Stomach (tissue), 9 donors: ENCODE results near the gene LRRC34. TPM values are rescaled to one million over a fixed set of nuclear protein-coding genes. Genes with fewer than 3 reads are reported as not detected.
A peak's percentile ranks its signal among the peaks of the same experiment; 100 is the strongest.

Source experiments
- DNase-seq, 2 donors: peaks; one replicate each; pipeline versions ENCODE4 v3.0.0 to v3.0.0-alpha.2; 2013 to 2019
- H3K27ac ChIP-seq, 5 donors: fragments of 200-600 bp in 4 of 5; sonication (generic) in 4 of 5; one replicate each; pipeline ENCODE4 v1.5.1; 2013 to 2019; ENCODE audit warnings: mild to moderate bottlenecking in 1 of 5, moderate library complexity in 1 of 5
- H3K27me3 ChIP-seq, 3 donors: fragments of 200-600 bp; sonication (generic); one replicate each; pipeline ENCODE4 v1.5.1; 2017 to 2019; ENCODE audit warnings: mixed run types in 1 of 3
- H3K36me3 ChIP-seq, 4 donors: fragments of 200-600 bp; sonication (generic); 1 replicate in 3 of 4; 2 replicates in 1 of 4; pipeline ENCODE4 v1.5.1; 2016 to 2019
- H3K4me1 ChIP-seq, 4 donors: fragments of 200-600 bp; sonication (generic); one replicate each; pipeline ENCODE4 v1.5.1; 2016 to 2019
- H3K4me3 ChIP-seq, 4 donors: fragments of 200-600 bp; sonication (generic) in 3 of 4; one replicate each; pipeline ENCODE4 v1.5.1; 2016 to 2019; ENCODE audit warnings: mild to moderate bottlenecking in 1 of 4
- H3K9me3 ChIP-seq, 4 donors: fragments of 200-600 bp; sonication (generic); one replicate each; pipeline ENCODE4 v1.5.1; 2016 to 2019
- EP300 ChIP-seq: sonication (generic); formaldehyde crosslinking; IDR thresholded peaks from one replicate; pipeline ENCODE4 v1.6.1; 2017; ENCODE audit warnings: antibody characterized with exemption
- POLR2A ChIP-seq, 4 donors: fragments of 450-650 bp; IDR thresholded peaks; one replicate each; pipeline ENCODE4 v1.6.1; 2016; ENCODE audit warnings: antibody characterized with exemption in 4 of 4, control low read depth in 2 of 4, mild to moderate bottlenecking in 1 of 4, moderate library complexity in 1 of 4
- POLR2AphosphoS5 ChIP-seq, 3 donors: sonication (generic); formaldehyde crosslinking; IDR thresholded peaks; one replicate each; pipeline ENCODE4 v1.6.1; 2016; ENCODE audit warnings: antibody characterized with exemption in 3 of 3
- WGBS, 5 donors: extraction: QIAGEN DNeasy Blood & Tissue Kit in 3 of 5; methylation state at CpG; one replicate each; pipeline versions ENCODE4 v1.1.5 to v1.1.7; 2013 to 2018; 5-methylcytosine and 5-hydroxymethylcytosine counted together
- intact Hi-C: fragments of 100-400 bp; cut with DNase I; formaldehyde crosslinking; loops from one replicate; pipeline ENCODE4 v1.15.1; 2023; ENCODE audit warnings: low total_unique reads
- polyA plus RNA-seq, 3 donors: library from polyadenylated mRNA; stranded (reverse); fragments of 200-250 nt; gene quantifications; one replicate each; pipeline ENCODE4 v1.2.3, GENCODE V29; 2013
- total RNA-seq, 5 donors: library from RNA; depleted of rRNA; stranded (reverse); fragments of >200 nt; gene quantifications; one replicate each; pipeline versions ENCODE4 v1.1.0 to v1.2.3, GENCODE V29; 2014 to 2016
- TF ChIP-seq, protein P1 (sequence below), 7 experiments: fragments of 450-650 bp in 4 of 7; fragments of 200-600 bp in 3 of 7; sonication (generic) in 3 of 7; IDR thresholded peaks; one replicate each; pipeline ENCODE4 v1.5.1; 2016 to 2019; ENCODE audit warnings: antibody characterized with exemption in 7 of 7, control low read depth in 2 of 7, mild to moderate bottlenecking in 1 of 7
- donor health status: healthy with polysubstance abuse.
- donor health status: Bipolar disorder and iron deficiency.
- donor health status: healthy.

LRRC34 gene
- total and polyA plus RNA-seq, 8 donors = 0.43 to 4.2 (median 1.7) TPM; not detected in 3

DNA sequence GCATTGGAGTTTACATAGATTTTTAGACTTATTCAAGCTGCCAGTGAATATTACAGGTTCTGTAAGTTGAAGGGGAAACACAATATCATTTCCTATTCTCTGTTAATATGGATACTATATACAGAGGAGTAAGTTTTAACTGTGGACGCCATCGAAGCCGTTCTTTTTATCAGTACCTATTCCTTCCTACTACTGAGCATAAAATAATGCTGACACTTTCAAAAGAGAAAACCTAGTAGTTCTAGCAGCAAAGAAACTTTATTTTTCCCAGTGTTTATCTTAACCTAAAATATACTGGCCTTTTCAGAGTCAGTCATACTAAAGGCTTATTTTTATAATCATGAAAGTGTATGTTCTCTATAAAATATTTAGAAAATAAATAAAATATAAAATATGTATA, 42.8 kb upstream of the LRRC34 start:
- Histone ChIP-seq H3K4me3 (no peak overlapping the region), H3K27me3 (no peaks in the 10 kb centered on the region), H3K27ac (no peak overlapping the region), H3K36me3 (peaks cover 0 to 75% (median 7%) of the 10 kb centered on the region in 4 donors), H3K9me3 (no peaks in the 10 kb centered on the region), H3K4me1 (no peaks in the 10 kb centered on the region)
- WGBS, 5 donors = 88 to 99% (median 96%) methylated on average over 3 of the region's 3 CpGs
- no peak for TF ChIP-seq EP300
- TF ChIP-seq, protein P1, sequence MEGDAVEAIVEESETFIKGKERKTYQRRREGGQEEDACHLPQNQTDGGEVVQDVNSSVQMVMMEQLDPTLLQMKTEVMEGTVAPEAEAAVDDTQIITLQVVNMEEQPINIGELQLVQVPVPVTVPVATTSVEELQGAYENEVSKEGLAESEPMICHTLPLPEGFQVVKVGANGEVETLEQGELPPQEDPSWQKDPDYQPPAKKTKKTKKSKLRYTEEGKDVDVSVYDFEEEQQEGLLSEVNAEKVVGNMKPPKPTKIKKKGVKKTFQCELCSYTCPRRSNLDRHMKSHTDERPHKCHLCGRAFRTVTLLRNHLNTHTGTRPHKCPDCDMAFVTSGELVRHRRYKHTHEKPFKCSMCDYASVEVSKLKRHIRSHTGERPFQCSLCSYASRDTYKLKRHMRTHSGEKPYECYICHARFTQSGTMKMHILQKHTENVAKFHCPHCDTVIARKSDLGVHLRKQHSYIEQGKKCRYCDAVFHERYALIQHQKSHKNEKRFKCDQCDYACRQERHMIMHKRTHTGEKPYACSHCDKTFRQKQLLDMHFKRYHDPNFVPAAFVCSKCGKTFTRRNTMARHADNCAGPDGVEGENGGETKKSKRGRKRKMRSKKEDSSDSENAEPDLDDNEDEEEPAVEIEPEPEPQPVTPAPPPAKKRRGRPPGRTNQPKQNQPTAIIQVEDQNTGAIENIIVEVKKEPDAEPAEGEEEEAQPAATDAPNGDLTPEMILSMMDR (IDR thresholded peaks at IDR 0.05) = no peak
- TF ChIP-seq POLR2AphosphoS5 (IDR thresholded peaks at IDR 0.05) = no peak
- TF ChIP-seq POLR2A (IDR thresholded peaks at IDR 0.05) = no peak
- DNase-seq = no peak
- intact Hi-C loops = no loop called here

DNA sequence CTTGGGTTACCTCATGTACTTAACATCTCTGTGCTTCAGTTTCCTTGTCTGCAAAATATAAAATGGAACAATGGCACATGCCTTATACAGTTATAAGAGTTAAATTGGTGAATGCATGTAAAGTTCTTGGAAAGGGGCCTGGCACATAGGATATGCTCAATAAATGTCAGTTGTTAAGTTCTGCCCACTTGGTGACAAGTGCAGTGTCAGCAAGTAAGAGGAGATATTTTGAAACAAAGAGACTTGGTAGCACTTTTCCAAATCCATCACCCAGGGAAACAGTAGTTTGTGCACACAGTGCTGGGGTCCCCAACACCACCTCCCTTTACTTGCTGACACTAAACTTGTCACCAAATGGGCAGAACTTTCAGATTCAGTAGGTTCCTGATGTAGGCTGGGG, 37.9 kb upstream of the LRRC34 start:
- Histone ChIP-seq H3K27ac (no peak overlapping the region), H3K27me3 (no peaks in the 10 kb centered on the region), H3K4me3 (no peak overlapping the region), H3K36me3 (peaks cover 0 to 42% (median 3%) of the 10 kb centered on the region in 4 donors), H3K9me3 (no peaks in the 10 kb centered on the region), H3K4me1 (no peaks in the 10 kb centered on the region)
- no peak for DNase-seq
- TF ChIP-seq, protein P1 (IDR thresholded peaks at IDR 0.05) = no peak
- intact Hi-C loops = no loop called here

DNA sequence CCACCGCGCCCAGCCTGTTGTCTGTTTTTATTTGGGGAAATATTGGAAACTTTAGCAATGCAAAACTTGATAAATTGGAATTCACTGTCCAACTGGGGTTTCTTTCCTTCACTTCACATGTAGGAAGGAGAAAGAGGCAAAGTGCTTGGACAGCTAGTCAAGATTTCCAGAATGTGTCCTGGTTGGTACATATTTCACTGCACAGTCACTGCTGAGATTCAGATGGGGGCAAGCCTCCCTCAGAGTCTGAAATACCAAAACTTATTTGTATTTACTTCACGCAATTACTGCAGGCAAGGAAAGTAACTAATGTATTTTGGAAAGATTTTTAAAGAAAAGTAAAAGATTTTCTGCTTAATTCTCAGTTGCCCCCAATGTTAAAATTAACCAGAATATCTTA, 36.0 kb upstream of the LRRC34 start:
- Histone ChIP-seq H3K4me3 (no peak overlapping the region), H3K36me3 (peaks cover 0 to 25% (median 0%) of the 10 kb centered on the region in 4 donors), H3K9me3 (no peaks in the 10 kb centered on the region), H3K27ac (no peak overlapping the region), H3K4me1 (no peaks in the 10 kb centered on the region), H3K27me3 (no peaks in the 10 kb centered on the region)
- 96 to 100% (median 98%) methylated on average over 3 of the region's 3 CpGs for WGBS, 5 donors
- intact Hi-C loops = no loop called here
- no peak for DNase-seq
- no peak for TF ChIP-seq POLR2A (IDR thresholded peaks at IDR 0.05)
- no peak for TF ChIP-seq POLR2AphosphoS5 (IDR thresholded peaks at IDR 0.05)
- TF ChIP-seq, protein P1 (IDR thresholded peaks at IDR 0.05) = no peak
- no peak for TF ChIP-seq EP300

DNA sequence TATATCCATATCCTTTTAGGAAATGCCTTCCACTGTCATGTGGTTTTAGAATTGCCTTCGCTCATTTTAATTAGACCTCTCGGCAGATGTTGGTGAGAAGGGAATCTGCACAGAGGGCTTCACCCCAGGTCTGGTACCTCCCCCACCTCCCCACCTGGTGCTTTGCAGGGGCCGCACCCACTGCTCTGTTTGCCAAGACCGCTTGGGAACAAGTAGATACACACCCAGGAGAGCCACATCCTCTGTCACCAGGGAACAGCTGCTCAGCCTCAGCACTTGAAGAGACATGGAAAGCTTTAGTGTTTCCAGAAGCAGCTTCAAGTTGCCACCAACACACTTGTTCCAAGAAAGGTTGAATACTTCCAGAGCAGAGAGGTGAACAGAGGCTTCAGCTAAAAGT, 35.2 kb upstream of the LRRC34 start:
- no peak overlapping the region for H3K4me3 ChIP-seq
- TF ChIP-seq, protein P1 (IDR thresholded peaks at IDR 0.05) = no peak
- TF ChIP-seq POLR2AphosphoS5 (IDR thresholded peaks at IDR 0.05) (no peak), POLR2A (IDR thresholded peaks at IDR 0.05) (no peak), EP300 (no peak)
- H3K4me1 ChIP-seq = no peaks in the 10 kb centered on the region
- peaks cover 0 to 20% (median 0%) of the 10 kb centered on the region in 4 donors for H3K36me3 ChIP-seq
- intact Hi-C loops = no loop called here
- WGBS, 5 donors = 54 to 66% (median 62%) methylated on average over 4 of the region's 4 CpGs
- H3K27me3 ChIP-seq = no peaks in the 10 kb centered on the region
- H3K9me3 ChIP-seq = no peaks in the 10 kb centered on the region
- no peak overlapping the region for H3K27ac ChIP-seq
- DNase-seq = peak in 1 of 2 donors; percentile 21
